ENCODE measurements around the gene MAGEA4.

The MAGEA4 gene

GRCh38 chrX:151929126-151929525 lies 16.4 kb downstream of the MAGEA4 start:
- no peak for DNase-seq (ENCODE audit: low spot score)

- DNase-seq (ENCODE audit: low spot score): no peak
Observed at GRCh38 chrX:151935358-151935757, 22.7 kb downstream of the MAGEA4 start.

- DNase-seq (ENCODE audit: low spot score): no peak
Observed at GRCh38 chrX:151938172-151938571, 25.5 kb downstream of the MAGEA4 start.

- DNase-seq (ENCODE audit: low spot score): no peak
Observed at GRCh38 chrX:151954730-151955129, 42.0 kb downstream of the MAGEA4 start.

DNA sequence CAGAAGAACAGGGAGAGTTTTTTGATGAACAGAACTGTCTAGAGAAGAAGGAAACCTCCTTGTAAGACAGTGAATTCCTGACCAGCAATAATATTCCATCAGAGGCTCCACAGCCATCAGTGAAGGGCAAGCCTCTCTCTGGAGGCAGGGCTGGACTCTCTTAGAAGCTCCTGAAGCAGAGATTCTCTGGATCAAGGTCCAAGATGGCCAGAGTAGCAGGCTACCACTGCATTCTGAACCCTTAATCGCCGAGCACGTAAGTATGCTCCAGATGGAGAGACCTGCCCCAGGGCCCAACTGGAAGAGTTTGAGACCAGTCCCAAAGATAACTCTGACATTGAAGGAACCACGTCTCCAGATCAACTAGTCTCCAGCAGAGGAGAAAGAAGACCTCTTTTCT lies 45.4 kb downstream of the MAGEA4 start:
- no peak for DNase-seq (ENCODE audit: low spot score)

- no peak for DNase-seq (ENCODE audit: low spot score)
Observed at GRCh38 chrX:151962034-151962433, 49.3 kb downstream of the MAGEA4 start.

DNA sequence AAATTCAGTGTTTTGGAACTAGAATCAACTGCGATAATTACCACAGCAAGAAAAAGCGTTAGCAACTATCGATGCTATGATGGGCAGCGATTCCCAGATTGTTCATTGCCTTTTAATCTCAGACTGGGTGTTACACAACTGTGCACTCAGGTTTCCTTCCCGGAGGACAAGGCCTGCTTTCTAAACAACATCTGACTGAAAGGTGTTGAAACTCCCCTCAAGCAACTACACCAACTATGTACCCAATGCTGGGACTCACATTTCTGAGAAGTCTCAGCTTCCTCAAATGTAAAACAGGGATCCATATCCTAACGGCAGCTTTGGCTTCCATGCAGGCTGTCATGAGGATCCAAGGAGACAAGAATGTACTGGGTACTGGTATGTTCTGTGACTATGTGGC lies 53.5 kb downstream of the MAGEA4 start:
- no peak for DNase-seq (ENCODE audit: low spot score)

GRCh38 chrX:151970027-151970426 lies 57.3 kb downstream of the MAGEA4 start:
- DNase-seq (ENCODE audit: low spot score): no peak

GRCh38 chrX:151970661-151971060 lies 58.0 kb downstream of the MAGEA4 start:
- peak; percentile 45 for DNase-seq (ENCODE audit: low spot score)

DNA sequence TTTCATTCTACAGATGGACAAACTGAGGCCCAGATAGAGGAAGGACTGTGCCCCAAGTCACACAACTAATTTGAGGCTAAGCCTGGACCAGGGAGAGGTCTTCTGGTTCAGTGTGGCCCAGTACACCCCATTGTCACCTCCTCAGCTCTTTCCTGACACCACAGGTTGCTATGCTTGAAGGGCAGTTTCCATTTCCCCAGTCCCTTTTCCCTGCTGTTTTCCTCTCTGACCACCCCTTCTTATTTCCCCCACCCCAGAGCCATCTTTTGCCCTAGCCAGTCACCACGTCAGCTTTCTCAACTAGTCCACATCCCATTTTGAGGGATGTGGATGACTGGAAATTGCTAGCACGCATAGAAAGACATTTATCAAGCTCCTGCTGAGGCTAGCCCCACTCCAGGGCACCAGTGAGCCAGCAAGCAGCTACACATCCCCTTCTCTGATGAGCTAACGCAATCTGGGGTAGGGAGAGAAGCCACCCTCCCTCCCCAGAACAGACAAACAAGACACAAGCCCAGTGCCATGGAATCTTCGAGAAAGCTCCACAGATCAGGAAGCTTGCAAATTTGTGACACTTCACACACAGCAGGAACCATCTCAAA lies 60.5 kb downstream of the MAGEA4 start:
- DNase-seq (ENCODE audit: low spot score): no peak

- DNase-seq (ENCODE audit: low spot score): no peak
Observed at GRCh38 chrX:151973851-151974335, 61.2 kb downstream of the MAGEA4 start.

All from HuH-7 (cell line).